HEK293 (cell line): ENCODE measurements around the gene LRRK1.

ENCODE experiments used
- GLI4 ChIP-seq: fragments of 450-650 bp; formaldehyde crosslinking; IDR thresholded peaks from 2 replicates; pipeline ENCODE4 v1.5.1; 2016; ENCODE audit warnings: missing biosample characterization, missing genetic modification characterization
- OVOL3 ChIP-seq: fragments of 450-650 bp; formaldehyde crosslinking; IDR thresholded peaks from 2 replicates; pipeline ENCODE4 v1.5.1; 2016; ENCODE audit warnings: missing biosample characterization, missing genetic modification characterization
- YY1 ChIP-seq: fragments of 450-650 bp; formaldehyde crosslinking; IDR thresholded peaks from 2 replicates; pipeline ENCODE4 v1.5.1; 2018; ENCODE audit warnings: missing biosample characterization, missing genetic modification characterization
- ZBTB7A ChIP-seq: fragments of 450-650 bp; formaldehyde crosslinking; IDR thresholded peaks from 2 replicates; pipeline ENCODE4 v1.5.1; 2016; ENCODE audit warnings: low read depth, missing biosample characterization, missing genetic modification characterization
- ZBTB8A ChIP-seq: fragments of 450-650 bp; formaldehyde crosslinking; IDR thresholded peaks from 2 replicates; pipeline ENCODE4 v1.5.1; 2016; ENCODE audit warnings: missing biosample characterization, missing genetic modification characterization
- ZNF138 ChIP-seq: fragments of 450-650 bp; formaldehyde crosslinking; IDR thresholded peaks from 2 replicates; pipeline ENCODE4 v1.5.1; 2016; ENCODE audit warnings: missing biosample characterization, missing genetic modification characterization, borderline replicate concordance
- ZNF155 ChIP-seq: fragments of 450-650 bp; formaldehyde crosslinking; IDR thresholded peaks from 2 replicates; pipeline ENCODE4 v1.5.1; 2016; ENCODE audit warnings: missing biosample characterization, missing genetic modification characterization
- ZNF292 ChIP-seq: fragments of 450-650 bp; formaldehyde crosslinking; IDR thresholded peaks from 2 replicates; pipeline ENCODE4 v1.5.1; 2016; ENCODE audit warnings: low read depth, missing biosample characterization, missing genetic modification characterization, borderline replicate concordance
- ZNF311 ChIP-seq: fragments of 450-650 bp; formaldehyde crosslinking; IDR thresholded peaks from 2 replicates; pipeline ENCODE4 v1.5.1; 2017; ENCODE audit warnings: missing biosample characterization, missing genetic modification characterization, borderline replicate concordance
- ZNF335 ChIP-seq: fragments of 450-650 bp; formaldehyde crosslinking; conservative IDR thresholded peaks from 2 replicates; pipeline ENCODE4 v1.5.1; 2016; ENCODE audit warnings: missing biosample characterization, missing genetic modification characterization
- ZNF549 ChIP-seq: fragments of 450-650 bp; IDR thresholded peaks from 2 replicates; pipeline ENCODE4 v1.5.1; 2018; ENCODE audit warnings: missing biosample characterization, missing genetic modification characterization, mild to moderate bottlenecking, inconsistent platforms, moderate library complexity
- ZNF747 ChIP-seq: fragments of 450-650 bp; formaldehyde crosslinking; IDR thresholded peaks from 2 replicates; pipeline ENCODE4 v1.5.1; 2016; ENCODE audit warnings: missing biosample characterization, missing genetic modification characterization
- ZNF785 ChIP-seq: fragments of 450-650 bp; formaldehyde crosslinking; IDR thresholded peaks from 2 replicates; pipeline ENCODE4 v1.5.1; 2016; ENCODE audit warnings: missing biosample characterization, missing genetic modification characterization
- TF ChIP-seq, protein P1 (sequence below): fragments of 450-650 bp; formaldehyde crosslinking; IDR thresholded peaks from 2 replicates; pipeline ENCODE4 v1.5.1; 2016; ENCODE audit warnings: missing biosample characterization, missing genetic modification characterization

DNA sequence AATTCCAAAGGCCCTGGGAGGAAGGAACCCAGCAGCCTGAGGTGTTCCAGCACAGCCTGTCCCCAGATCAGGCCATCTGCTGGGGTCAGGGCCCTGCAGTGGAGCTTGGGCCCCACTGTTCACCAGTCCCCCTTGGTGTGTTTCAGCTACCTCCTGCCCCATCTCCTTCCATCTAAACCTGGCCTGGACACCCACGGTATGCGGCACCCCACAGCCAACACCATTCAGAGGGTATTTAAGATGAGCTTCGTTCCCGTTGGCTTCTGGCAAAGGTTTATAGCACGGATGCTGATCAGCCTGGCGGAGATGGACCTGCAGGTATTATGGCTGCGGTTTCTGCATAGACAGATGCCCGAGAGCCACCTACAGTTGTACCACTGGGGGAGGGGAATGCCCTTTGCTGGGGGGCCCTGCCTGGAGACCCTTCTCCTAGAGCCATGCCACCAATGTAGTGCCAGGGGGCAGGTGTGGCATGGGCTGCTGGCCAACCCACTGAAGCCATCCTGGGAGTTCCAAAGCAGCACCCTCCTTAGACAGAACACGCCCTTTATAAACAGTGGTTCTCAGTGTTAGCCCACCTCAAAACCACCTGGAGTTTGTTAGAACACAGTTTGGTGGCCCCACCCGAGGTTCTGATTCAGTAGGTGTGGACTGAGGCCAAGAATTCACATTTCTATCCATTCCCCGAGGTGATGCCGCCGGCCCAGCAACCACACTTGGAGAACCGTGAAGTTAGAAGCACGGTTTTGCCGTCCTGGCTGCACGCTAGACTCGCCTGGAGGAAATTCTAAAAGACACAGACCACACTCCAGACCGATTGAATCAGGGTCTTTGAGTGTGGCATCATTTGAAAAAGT is 126.9 kb downstream of the LRRK1 start:
- TF ChIP-seq, protein P1, sequence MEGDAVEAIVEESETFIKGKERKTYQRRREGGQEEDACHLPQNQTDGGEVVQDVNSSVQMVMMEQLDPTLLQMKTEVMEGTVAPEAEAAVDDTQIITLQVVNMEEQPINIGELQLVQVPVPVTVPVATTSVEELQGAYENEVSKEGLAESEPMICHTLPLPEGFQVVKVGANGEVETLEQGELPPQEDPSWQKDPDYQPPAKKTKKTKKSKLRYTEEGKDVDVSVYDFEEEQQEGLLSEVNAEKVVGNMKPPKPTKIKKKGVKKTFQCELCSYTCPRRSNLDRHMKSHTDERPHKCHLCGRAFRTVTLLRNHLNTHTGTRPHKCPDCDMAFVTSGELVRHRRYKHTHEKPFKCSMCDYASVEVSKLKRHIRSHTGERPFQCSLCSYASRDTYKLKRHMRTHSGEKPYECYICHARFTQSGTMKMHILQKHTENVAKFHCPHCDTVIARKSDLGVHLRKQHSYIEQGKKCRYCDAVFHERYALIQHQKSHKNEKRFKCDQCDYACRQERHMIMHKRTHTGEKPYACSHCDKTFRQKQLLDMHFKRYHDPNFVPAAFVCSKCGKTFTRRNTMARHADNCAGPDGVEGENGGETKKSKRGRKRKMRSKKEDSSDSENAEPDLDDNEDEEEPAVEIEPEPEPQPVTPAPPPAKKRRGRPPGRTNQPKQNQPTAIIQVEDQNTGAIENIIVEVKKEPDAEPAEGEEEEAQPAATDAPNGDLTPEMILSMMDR: no peak
- no peak for TF ChIP-seq ZNF138 (tag by site-specific recombination)
- no peak for TF ChIP-seq ZNF292 (tag by site-specific recombination)
- no peak for TF ChIP-seq YY1
- no peak for TF ChIP-seq ZBTB7A (tag by site-specific recombination)
- TF ChIP-seq ZNF785: no peak
- TF ChIP-seq ZNF311 (tag by site-specific recombination): no peak
- TF ChIP-seq ZNF155 (tag by site-specific recombination): no peak
- no peak for TF ChIP-seq ZNF549 (tag by site-specific recombination)
- TF ChIP-seq GLI4 (tag by site-specific recombination): no peak
- TF ChIP-seq ZBTB8A: no peak
- no peak for TF ChIP-seq ZNF747 (tag by site-specific recombination)
- TF ChIP-seq OVOL3 (tag by site-specific recombination): no peak
- TF ChIP-seq ZNF335 (tag by site-specific recombination): no peak
